NCI-H1092 treated with DMSO at 0.1 percent for 48 hours (cell line): ENCODE results near the gene APOBEC3C.
"Not testable (repeated sequence)": the region's sequence is repeated elsewhere in the genome, so short reads cannot be mapped to it uniquely, and the experiment has no call there.

Source experiments
- DNase-seq: peaks from one replicate; lab custom pipeline; 2025; lab: John Stamatoyannopoulos, UW

APOBEC3C gene

GRCh38 chr22:39021552-39022250, 7.6 kb downstream of the APOBEC3C start:
- no peak for DNase-seq

- no peak for DNase-seq
Measured at GRCh38 chr22:39024519-39025308, 10.7 kb downstream of the APOBEC3C start.

DNA sequence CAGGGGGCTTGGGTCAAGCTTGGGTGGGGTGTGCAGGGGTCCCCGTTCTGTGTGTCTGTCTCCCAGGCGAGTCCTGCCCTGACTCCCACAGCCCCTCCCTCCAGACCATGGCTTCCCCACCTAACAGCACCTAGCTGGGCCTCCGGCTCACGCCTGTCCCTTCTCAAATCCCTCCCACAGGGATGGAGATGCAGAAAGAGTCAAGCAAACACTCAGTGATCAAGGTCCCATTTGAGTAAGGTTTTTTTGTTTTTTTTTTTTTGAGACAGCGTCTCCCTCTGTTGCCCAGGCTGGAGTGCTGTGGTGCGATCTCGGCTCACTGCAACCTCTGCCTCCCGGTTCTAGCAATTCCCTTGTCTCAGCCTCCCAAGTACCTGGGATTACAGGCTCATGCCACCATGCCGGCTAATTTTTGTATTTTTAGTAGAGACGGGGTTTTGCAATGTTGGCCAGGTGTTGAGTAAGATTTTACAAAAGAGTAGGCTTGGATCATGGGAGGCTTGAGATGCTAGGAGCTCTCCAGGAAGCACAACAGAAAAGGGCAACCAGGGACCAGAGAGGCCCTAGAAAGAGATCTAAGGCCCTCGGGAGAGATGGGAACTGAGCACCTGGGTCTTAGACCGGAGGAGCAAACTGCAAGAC, 12.6 kb downstream of the APOBEC3C start:
- DNase-seq = no peak

DNA sequence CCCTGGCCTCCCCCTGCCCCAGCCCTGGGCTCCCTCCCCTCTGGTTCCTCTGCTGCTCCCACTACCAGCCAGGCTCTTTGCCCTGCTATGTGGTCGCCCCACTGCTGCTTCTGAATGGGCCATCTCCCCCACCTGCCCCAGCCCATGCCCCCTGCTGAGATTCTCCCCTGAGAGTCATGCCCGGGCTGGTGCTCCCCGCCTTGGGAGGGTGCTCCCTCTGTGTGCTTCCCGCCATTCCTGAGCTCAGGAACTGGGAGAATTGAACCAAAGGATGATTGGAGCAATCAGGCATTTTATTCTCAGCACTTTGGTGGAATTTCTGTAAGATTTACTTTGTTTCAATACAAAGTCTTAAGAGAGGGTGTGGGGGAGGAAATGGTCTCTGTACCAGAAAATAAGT, 13.7 kb downstream of the APOBEC3C start:
- no peak for DNase-seq

- no peak for DNase-seq
Measured at GRCh38 chr22:39028281-39028680, 14.2 kb downstream of the APOBEC3C start.

DNA sequence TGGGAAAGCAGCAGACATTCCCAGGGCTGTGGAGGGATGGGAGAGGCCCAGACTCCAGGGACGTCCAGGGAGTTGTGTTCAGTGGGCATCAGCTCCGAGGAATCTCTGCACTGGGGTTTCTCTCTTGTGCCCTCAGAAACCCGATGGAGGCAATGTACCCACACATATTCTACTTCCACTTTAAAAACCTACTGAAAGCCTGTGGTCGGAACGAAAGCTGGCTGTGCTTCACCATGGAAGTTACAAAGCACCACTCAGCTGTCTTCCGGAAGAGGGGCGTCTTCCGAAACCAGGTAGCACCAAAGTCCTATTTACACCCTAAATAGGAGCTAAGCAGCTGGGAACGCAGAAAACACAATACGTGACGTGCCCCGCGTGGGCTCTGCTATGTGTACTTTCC, 15.2 kb downstream of the APOBEC3C start:
- no peak for DNase-seq

DNA sequence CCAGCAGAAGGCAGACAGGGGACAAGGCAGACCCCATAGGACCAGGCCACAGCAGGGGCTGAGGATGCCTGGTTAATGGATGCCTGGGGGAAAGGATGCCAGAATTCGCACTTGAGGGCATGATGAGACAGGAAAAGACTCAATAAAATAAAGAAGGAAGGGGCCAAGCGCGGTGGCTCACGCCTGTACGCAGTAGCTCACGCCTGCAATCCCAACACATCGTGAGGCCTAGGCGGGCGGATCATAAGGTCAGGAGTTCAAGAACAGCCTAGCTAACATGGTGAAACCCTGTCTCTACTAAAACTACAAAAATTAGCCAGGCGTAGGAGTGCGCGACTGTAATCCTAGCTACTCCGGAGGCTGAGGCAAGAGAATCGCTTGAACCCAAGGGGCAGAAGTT, 16.6 kb downstream of the APOBEC3C start:
- DNase-seq = no peak

GRCh38 chr22:39031434-39032295, 17.6 kb downstream of the APOBEC3C start:
- not testable (repeated sequence) for DNase-seq

DNA sequence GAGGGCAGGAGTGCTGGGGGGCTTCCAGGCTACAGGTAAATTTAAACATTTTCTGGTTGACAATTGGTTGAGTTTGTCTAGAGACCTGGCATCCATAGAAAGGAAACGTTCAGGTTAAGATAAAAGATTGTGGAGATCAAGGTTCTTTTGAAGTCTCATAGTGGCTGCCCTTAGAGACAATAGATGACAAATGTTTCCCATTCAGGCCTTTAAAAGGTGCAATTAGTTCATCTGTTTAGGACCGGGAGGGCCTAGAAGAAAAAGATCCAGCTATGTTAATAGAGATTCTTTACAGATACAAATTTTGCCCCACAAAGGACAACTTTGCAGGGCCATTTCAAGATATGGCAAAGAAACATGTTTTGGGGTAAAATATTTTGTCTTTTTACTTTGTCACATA, 23.0 kb downstream of the APOBEC3C start:
- DNase-seq = not testable (repeated sequence)

- DNase-seq = no peak
Measured at GRCh38 chr22:39039306-39040126, 25.5 kb downstream of the APOBEC3C start.

DNA sequence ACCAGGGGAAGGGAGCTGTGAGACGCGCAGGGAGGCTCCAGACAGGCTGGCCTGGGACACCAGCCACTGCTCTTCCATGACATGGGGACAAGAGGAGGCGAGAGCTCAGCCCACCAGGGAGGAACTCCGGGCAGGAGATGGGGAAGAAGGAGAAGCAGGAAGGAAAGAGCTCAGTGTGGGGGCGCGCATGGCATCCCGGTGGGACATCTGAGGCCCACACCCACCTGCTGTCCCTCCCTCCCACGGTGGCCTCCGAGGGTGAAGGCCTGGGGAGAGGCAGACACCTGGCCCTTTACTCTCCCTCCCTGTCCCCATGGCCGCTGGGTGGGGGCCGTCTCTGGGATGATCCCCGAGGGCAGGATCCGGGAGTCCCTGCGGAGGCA, 26.1 kb downstream of the APOBEC3C start:
- DNase-seq = not testable (repeated sequence)

- DNase-seq = not testable (repeated sequence)
Measured at GRCh38 chr22:39040538-39041296, 26.7 kb downstream of the APOBEC3C start, which contains the start of gene APOBEC3F. Gene APOBEC3F (plus strand): TSS chr22:39040864. CDS start chr22:39040961, 97 bp downstream.

DNA sequence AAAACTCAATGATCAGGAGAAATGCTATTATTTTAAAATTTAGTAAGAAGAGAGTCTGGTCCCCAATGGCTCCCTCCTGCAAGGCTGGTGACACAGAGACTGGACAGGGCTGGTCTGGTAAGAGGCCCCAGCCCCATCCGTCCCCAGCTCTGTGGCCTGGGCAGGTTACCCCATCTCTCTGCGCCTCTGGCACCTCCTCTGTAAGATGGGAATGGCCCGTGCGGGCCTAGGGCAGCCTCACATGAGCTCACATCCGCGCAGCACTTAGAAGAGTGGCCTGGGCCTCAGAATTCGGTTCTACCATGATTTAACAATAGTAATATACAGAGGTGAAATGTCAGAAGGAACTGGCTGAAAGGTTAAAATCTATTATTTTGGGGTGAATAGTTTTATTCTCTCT, 27.9 kb downstream of the APOBEC3C start:
- DNase-seq = no peak

DNA sequence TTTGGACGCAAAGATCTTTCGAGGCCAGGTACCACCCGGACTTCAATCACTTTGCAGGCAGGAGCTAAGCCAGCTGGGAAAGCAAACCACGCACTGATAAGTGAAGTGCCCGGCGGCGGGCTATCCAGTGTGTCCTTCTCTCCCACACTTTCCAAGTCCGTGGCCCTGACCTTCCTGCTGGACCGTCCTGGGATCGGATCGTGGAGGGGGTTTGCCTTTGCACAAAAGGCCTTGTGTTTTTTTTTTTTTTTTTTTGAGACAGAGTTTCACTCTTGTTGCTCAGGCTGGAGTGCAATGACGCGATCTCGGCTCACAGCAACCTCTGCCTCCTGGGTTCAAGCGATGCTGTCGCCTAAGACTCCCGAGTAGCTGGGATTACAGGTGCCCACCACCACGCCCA, 29.0 kb downstream of the APOBEC3C start:
- not testable (repeated sequence) for DNase-seq

- DNase-seq = not testable (repeated sequence)
Measured at GRCh38 chr22:39045136-39045535, 31.1 kb downstream of the APOBEC3C start.

DNA sequence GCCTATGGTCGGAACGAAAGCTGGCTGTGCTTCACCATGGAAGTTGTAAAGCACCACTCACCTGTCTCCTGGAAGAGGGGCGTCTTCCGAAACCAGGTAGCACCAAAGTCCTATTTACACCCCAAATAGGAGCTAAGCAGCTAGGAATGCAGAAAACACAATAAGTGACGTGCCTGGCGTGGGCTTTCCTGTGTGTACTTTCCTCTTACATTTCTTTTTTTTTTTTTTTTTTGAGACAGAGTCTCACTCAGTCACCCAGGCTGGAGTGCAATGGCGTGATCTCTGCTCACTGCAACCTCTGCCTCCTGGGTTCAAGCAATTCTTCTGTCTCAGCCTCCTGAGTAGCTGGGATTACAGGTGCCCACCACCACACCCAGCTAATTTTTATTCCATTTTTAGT, 35.4 kb downstream of the APOBEC3C start:
- not testable (repeated sequence) for DNase-seq

DNA sequence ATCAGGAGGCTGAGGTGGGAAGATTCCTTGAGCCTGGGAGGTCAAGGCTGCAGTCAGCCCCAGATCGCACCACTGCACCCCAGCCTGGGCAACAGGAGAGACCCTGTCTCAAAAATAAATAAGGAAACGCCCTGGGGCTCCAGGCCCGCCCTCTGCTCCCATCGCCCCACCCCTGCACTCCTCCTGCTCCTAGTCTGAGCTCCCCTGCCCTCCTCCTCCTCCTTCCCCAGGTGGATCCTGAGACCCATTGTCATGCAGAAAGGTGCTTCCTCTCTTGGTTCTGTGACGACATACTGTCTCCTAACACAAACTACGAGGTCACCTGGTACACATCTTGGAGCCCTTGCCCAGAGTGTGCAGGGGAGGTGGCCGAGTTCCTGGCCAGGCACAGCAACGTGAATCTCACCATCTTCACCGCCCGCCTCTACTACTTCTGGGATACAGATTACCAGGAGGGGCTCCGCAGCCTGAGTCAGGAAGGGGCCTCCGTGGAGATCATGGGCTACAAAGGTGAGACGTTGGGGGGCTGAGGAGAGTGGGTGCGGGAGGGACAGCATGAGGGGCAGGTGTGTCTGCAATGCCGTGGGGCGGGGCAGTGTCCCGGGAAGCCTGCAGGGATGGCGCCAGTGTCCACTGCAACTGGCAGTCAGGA, 37.9 kb downstream of the APOBEC3C start:
- DNase-seq = not testable (repeated sequence)

DNA sequence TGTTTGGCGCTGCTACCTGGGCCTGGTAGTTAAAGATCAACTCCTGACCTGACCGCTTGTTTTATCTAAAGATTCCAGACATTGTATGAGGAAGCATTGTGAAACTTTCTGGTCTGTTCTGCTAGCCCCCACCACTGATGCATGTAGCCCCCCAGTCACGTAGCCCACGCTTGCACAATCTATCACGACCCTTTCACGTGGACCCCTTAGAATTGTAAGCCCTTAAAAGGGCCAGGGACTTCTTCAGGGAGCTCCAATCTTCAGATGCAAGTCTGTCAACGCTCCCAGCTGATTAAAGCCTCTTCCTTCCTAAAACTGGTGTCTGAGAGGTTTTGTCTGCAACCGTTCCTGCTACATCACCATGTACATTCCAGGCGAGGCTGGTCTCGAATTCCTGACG, 41.6 kb downstream of the APOBEC3C start:
- no peak for DNase-seq

GRCh38 chr22:39061290-39061689, 47.2 kb downstream of the APOBEC3C start:
- DNase-seq = not testable (repeated sequence)

- not testable (repeated sequence) for DNase-seq
Measured at GRCh38 chr22:39061951-39062350, 47.9 kb downstream of the APOBEC3C start.
